Adipocyte (in vitro differentiated cells): ENCODE results near the gene SDR42E1.

ENCODE experiments used
- DNase-seq: peaks from one replicate; pipeline ENCODE4 v3.0.0-alpha.2; 2015; ENCODE audit warnings: low read depth
- H3K27me3 ChIP-seq: replicated peaks from 2 replicates; pipeline ENCODE4 v1.7.0; 2013; ENCODE audit warnings: mild to moderate bottlenecking, low read length, moderate library complexity; ENCODE audit not compliant: control insufficient read depth, insufficient read depth
- H3K36me3 ChIP-seq: 2 replicates; pipeline ENCODE4 v1.7.0; 2013; ENCODE audit warnings: low read length, mild to moderate bottlenecking, moderate library complexity; ENCODE audit not compliant: control insufficient read depth, insufficient read depth, severe bottlenecking
- H3K4me1 ChIP-seq: 2 replicates; pipeline ENCODE4 v1.7.0; 2013; ENCODE audit warnings: mild to moderate bottlenecking, low read length, moderate library complexity; ENCODE audit not compliant: control insufficient read depth, insufficient read depth
- H3K4me3 ChIP-seq: 2 replicates; pipeline ENCODE4 v1.7.0; 2013; ENCODE audit warnings: mild to moderate bottlenecking, low read length, moderate library complexity
- H3K9ac ChIP-seq: 2 replicates; pipeline ENCODE4 v1.7.0; 2013; ENCODE audit warnings: mild to moderate bottlenecking, low read length, moderate library complexity
- H3K9me3 ChIP-seq: 2 replicates; pipeline ENCODE4 v1.7.0; 2013; ENCODE audit warnings: mild to moderate bottlenecking, low read length, moderate library complexity; ENCODE audit not compliant: control insufficient read depth

The SDR42E1 gene

GRCh38 chr16:81967358-81967757 is 43.9 kb downstream of the SDR42E1 start:
- H3K9me3 ChIP-seq = peaks cover 22% of the 10 kb centered on the region
- no peaks in the 10 kb centered on the region for H3K27me3 ChIP-seq
- no peak overlapping the region for H3K9ac ChIP-seq
- no peaks in the 10 kb centered on the region for H3K4me1 ChIP-seq
- H3K36me3 ChIP-seq = no peaks in the 10 kb centered on the region
- no peak for DNase-seq
- H3K4me3 ChIP-seq = no peak overlapping the region

- Histone ChIP-seq H3K4me3 (no peak overlapping the region), H3K36me3 (no peaks in the 10 kb centered on the region), H3K4me1 (no peaks in the 10 kb centered on the region), H3K9me3 (peaks cover 6% of the 10 kb centered on the region), H3K9ac (no peak overlapping the region), H3K27me3 (no peaks in the 10 kb centered on the region)
- no peak for DNase-seq
These were observed 46.5 kb downstream of the SDR42E1 start for GRCh38 chr16:81964808-81965207.

- Histone ChIP-seq H3K4me3 (no peak overlapping the region), H3K9me3 (peaks cover 17% of the 10 kb centered on the region), H3K27me3 (peaks cover 5% of the 10 kb centered on the region), H3K36me3 (no peaks in the 10 kb centered on the region), H3K4me1 (no peaks in the 10 kb centered on the region), H3K9ac (no peak overlapping the region)
- peak; percentile 60 for DNase-seq
These were observed 54.9 kb downstream of the SDR42E1 start for GRCh38 chr16:81956213-81956948.

GRCh38 chr16:81951564-81951963 is 59.7 kb downstream of the SDR42E1 start:
- DNase-seq = no peak
- H3K9ac ChIP-seq = no peak overlapping the region
- H3K9me3 ChIP-seq = peaks cover 26% of the 10 kb centered on the region
- H3K27me3 ChIP-seq = no peaks in the 10 kb centered on the region
- H3K4me1 ChIP-seq = no peaks in the 10 kb centered on the region
- H3K36me3 ChIP-seq = no peaks in the 10 kb centered on the region
- no peak overlapping the region for H3K4me3 ChIP-seq

- Histone ChIP-seq H3K9ac (no peak overlapping the region), H3K4me1 (peaks cover 11% of the 10 kb centered on the region), H3K9me3 (peaks cover 7% of the 10 kb centered on the region), H3K27me3 (no peaks in the 10 kb centered on the region), H3K4me3 (no peak overlapping the region), H3K36me3 (no peaks in the 10 kb centered on the region)
- no peak for DNase-seq
These were observed 65.1 kb downstream of the SDR42E1 start for GRCh38 chr16:81946206-81946605.

GRCh38 chr16:81945665-81946064 is 65.6 kb downstream of the SDR42E1 start:
- H3K4me3 ChIP-seq = no peak overlapping the region
- no peak overlapping the region for H3K9ac ChIP-seq
- DNase-seq = peak; percentile 41
- H3K27me3 ChIP-seq = no peaks in the 10 kb centered on the region
- H3K4me1 ChIP-seq = peaks cover 14% of the 10 kb centered on the region
- no peaks in the 10 kb centered on the region for H3K36me3 ChIP-seq
- H3K9me3 ChIP-seq = peaks cover 2% of the 10 kb centered on the region

- Histone ChIP-seq H3K27me3 (peaks cover 18% of the 10 kb centered on the region), H3K9me3 (no peaks in the 10 kb centered on the region), H3K4me3 (no peak overlapping the region), H3K4me1 (peaks cover 14% of the 10 kb centered on the region), H3K36me3 (no peaks in the 10 kb centered on the region), H3K9ac (no peak overlapping the region)
- DNase-seq = no peak
These were observed 69.2 kb downstream of the SDR42E1 start for GRCh38 chr16:81942007-81942601.

- H3K27me3 ChIP-seq = peaks cover 28% of the 10 kb centered on the region
- peak; percentile 82 for DNase-seq
- H3K36me3 ChIP-seq = no peaks in the 10 kb centered on the region
- peaks cover 14% of the 10 kb centered on the region for H3K4me1 ChIP-seq
- no peak overlapping the region for H3K9ac ChIP-seq
- H3K4me3 ChIP-seq = no peak overlapping the region
- no peaks in the 10 kb centered on the region for H3K9me3 ChIP-seq
These were observed 70.3 kb downstream of the SDR42E1 start for GRCh38 chr16:81940781-81941560.

- Histone ChIP-seq H3K9ac (no peak overlapping the region), H3K36me3 (no peaks in the 10 kb centered on the region), H3K9me3 (no peaks in the 10 kb centered on the region), H3K27me3 (peaks cover 31% of the 10 kb centered on the region), H3K4me1 (peaks cover 7% of the 10 kb centered on the region), H3K4me3 (no peak overlapping the region)
- no peak for DNase-seq
These were observed 71.9 kb downstream of the SDR42E1 start for GRCh38 chr16:81939164-81940056.
